Endothelial cell of umbilical vein (primary cell): ENCODE results near the gene AVL9. TPM values are rescaled to one million over a fixed set of nuclear protein-coding genes. Genes with fewer than 3 reads are reported as not detected.
"Not testable (repeated sequence)": the region's sequence is repeated elsewhere in the genome, so short reads cannot be mapped to it uniquely, and the experiment has no call there.

Experiments
- BruUV-seq: library from RNA; stranded (reverse); fragments of 400-500 nt; replicated peaks from 2 replicates; lab custom pipeline; 2021; lab: Mats Ljungman, UMichigan
- CTCF ChIA-PET: fragments of 300-600, 350-600 bp; sonication (Branson Sonifier 250); formaldehyde crosslinking; loops from one replicate; lab custom pipeline; 2021; ENCODE audit warnings: antibody characterized with exemption, inconsistent platforms; lab: Charles Lee
- POLR2A ChIA-PET: fragments of 300-600, 350-600 bp; sonication (Branson Sonifier 250); formaldehyde crosslinking; loops from one replicate; lab custom pipeline; 2021; ENCODE audit warnings: antibody characterized with exemption, inconsistent platforms; lab: Charles Lee
- DNase-seq: peaks from one replicate; pipeline ENCODE4 v3.0.0-alpha.2; 2011; ENCODE audit warnings: low read depth, low spot score
- FAIRE-seq: peaks from 2 replicates; lab custom pipeline; 2011; peaks lifted over from hg19 to GRCh38; lab: Jason Lieb, UNC
- H2AFZ ChIP-seq: 2 replicates; pipeline ENCODE4 v1.6.0; 2012; ENCODE audit warnings: low read depth, low read length, control low read depth, inconsistent platforms
- H3K27ac ChIP-seq: 2 replicates; pipeline ENCODE4 v1.5.1; 2011; ENCODE audit warnings: low read depth, mild to moderate bottlenecking, control low read depth, low read length, moderate library complexity; ENCODE audit not compliant: insufficient read depth
- H3K27me3 ChIP-seq, 2 experiments: 2 replicates each; pipeline versions ENCODE4 v1.6.0 to v1.6.1; 2011; ENCODE audit warnings: low read length in 2 of 2, mixed read lengths in 1 of 2; ENCODE audit not compliant: control insufficient read depth in 2 of 2, insufficient read depth in 2 of 2
- H3K36me3 ChIP-seq, 2 experiments: 2 replicates in 1 of 2; 3 replicates in 1 of 2; pipeline ENCODE4 v1.5.1; 2011; ENCODE audit warnings: low read length in 2 of 2, mild to moderate bottlenecking in 1 of 2, moderate library complexity in 1 of 2; ENCODE audit not compliant: control insufficient read depth in 2 of 2, insufficient read depth in 2 of 2; ENCODE audit errors: extremely low read depth in 1 of 2
- H3K4me1 ChIP-seq: 3 replicates; pipeline ENCODE4 v1.5.1; 2011; ENCODE audit warnings: mild to moderate bottlenecking, low read length; ENCODE audit not compliant: control insufficient read depth, insufficient read depth; ENCODE audit errors: extremely low read depth
- H3K4me2 ChIP-seq: 2 replicates; pipeline ENCODE4 v1.6.1; 2011; ENCODE audit warnings: low read length, control low read depth, mixed read lengths; ENCODE audit not compliant: insufficient read depth
- H3K4me3 ChIP-seq, 3 experiments: fragments of 200-600 bp in 1 of 3; sonication (generic), shearing (Covaris generic) in 1 of 3; replicated peaks in 1 of 3; 2 replicates each; pipeline ENCODE4 v1.5.1; 2011 to 2016; ENCODE audit warnings: control low read depth in 3 of 3, low read length in 3 of 3, mild to moderate bottlenecking in 2 of 3, inconsistent platforms in 1 of 3, low read depth in 1 of 3, moderate library complexity in 1 of 3; ENCODE audit not compliant: insufficient read depth in 1 of 3
- H3K79me2 ChIP-seq: 2 replicates; pipeline ENCODE4 v1.6.0; 2012; ENCODE audit warnings: low read length, inconsistent platforms; ENCODE audit not compliant: control insufficient read depth, insufficient read depth
- H3K9ac ChIP-seq: replicated peaks from 2 replicates; pipeline ENCODE3; 2011; ENCODE audit warnings: low read length, control low read depth; ENCODE audit not compliant: insufficient read depth; ENCODE audit errors: extremely low read depth
- H3K9me1 ChIP-seq: replicated peaks from 3 replicates; pipeline ENCODE4 v1.6.0; 2011; ENCODE audit warnings: mild to moderate bottlenecking, low read length; ENCODE audit not compliant: control insufficient read depth, insufficient read depth; ENCODE audit errors: extremely low read depth
- H3K9me3 ChIP-seq: replicated peaks from 2 replicates; pipeline ENCODE4 v1.5.1; 2012; ENCODE audit warnings: low read length, inconsistent platforms; ENCODE audit not compliant: control insufficient read depth, insufficient read depth
- H4K20me1 ChIP-seq: replicated peaks from 2 replicates; pipeline ENCODE3; 2011; ENCODE audit warnings: mild to moderate bottlenecking, low read length; ENCODE audit not compliant: control insufficient read depth, insufficient read depth; ENCODE audit errors: extremely low read depth
- EZH2 ChIP-seq: IDR thresholded peaks from 2 replicates; pipeline ENCODE4 v1.6.1; 2012; ENCODE audit warnings: borderline replicate concordance, low read depth, mild to moderate bottlenecking, moderate library complexity, low read length, inconsistent platforms; ENCODE audit not compliant: severe bottlenecking
- FOS ChIP-seq: IDR thresholded peaks from 2 replicates; pipeline ENCODE4 v1.6.1; 2011; ENCODE audit warnings: mild to moderate bottlenecking, low read length, moderate library complexity, borderline replicate concordance; ENCODE audit not compliant: insufficient read depth
- GATA2 ChIP-seq: IDR thresholded peaks from 2 replicates; pipeline ENCODE4 v1.7.0; 2011; ENCODE audit warnings: low read depth, mild to moderate bottlenecking, moderate library complexity, mixed read lengths, low read length; ENCODE audit not compliant: insufficient read length, insufficient read depth
- JUN ChIP-seq: IDR thresholded peaks from 2 replicates; pipeline ENCODE4 v1.6.1; 2011; ENCODE audit warnings: borderline replicate concordance, low read depth; ENCODE audit not compliant: insufficient read length, insufficient read depth
- MAX ChIP-seq: IDR thresholded peaks from 2 replicates; pipeline ENCODE4 v1.6.1; 2011; ENCODE audit not compliant: insufficient read depth, insufficient read length
- MYC ChIP-seq: IDR thresholded peaks from one replicate; pipeline ENCODE4 v1.6.1; 2011; ENCODE audit warnings: mild to moderate bottlenecking, low read depth, low read length
- POLR2A ChIP-seq: IDR thresholded peaks from 2 replicates; pipeline ENCODE4 v1.6.1; 2012; ENCODE audit warnings: low read depth, mild to moderate bottlenecking, control low read depth, low read length
- POLR2AphosphoS5 ChIP-seq: IDR thresholded peaks from 2 replicates; pipeline ENCODE4 v1.6.1; 2012; ENCODE audit warnings: low read depth, mild to moderate bottlenecking, control low read depth, low read length, moderate library complexity; ENCODE audit not compliant: insufficient read depth
- dilution Hi-C: fragments of 300-500 bp; cut with MboI; formaldehyde crosslinking; loops from one replicate; pipeline ENCODE4 v1.15.0; 2019; ENCODE audit warnings: low sequenced_read_pairs; ENCODE audit not compliant: extremely low pct_ligation_motif_present
- intact Hi-C: fragments of 100-400 bp; cut with micrococcal nuclease; formaldehyde crosslinking; loops from one replicate; pipeline ENCODE4 v1.10.0; 2022
- polyA plus RNA-seq, 4 experiments: library from polyadenylated mRNA; depleted of rRNA in 3 of 4; stranded (reverse) in 3 of 4; unstranded in 1 of 4; fragments of >200 nt; gene quantifications; 2 replicates each; pipeline versions ENCODE4 v1.2.1 to v1.2.3, GENCODE V29; 2011 to 2012; ENCODE audit warnings: missing spikeins in 1 of 4
- total RNA-seq: library from RNA; stranded (reverse); gene quantifications from 2 replicates; pipeline ENCODE4 v1.2.3, GENCODE V29; 2021
- TF ChIP-seq, protein P1 (sequence below), 2 donors: IDR thresholded peaks; 1 replicate in 1 of 2; 2 replicates in 1 of 2; pipeline ENCODE4 v1.5.1; 2011; ENCODE audit warnings: low read length in 2 of 2, mild to moderate bottlenecking in 2 of 2, moderate library complexity in 2 of 2, control low read depth in 1 of 2, inconsistent platforms in 1 of 2, low read depth in 1 of 2; ENCODE audit not compliant: insufficient read depth in 1 of 2; ENCODE audit errors: extremely low read depth in 1 of 2

The AVL9 gene
- total and polyA plus RNA-seq, 2 donors (not counting 3 experiments of a cell fraction or from before 2014, with no cell fraction given), result 12.7 to 42.5 TPM

GRCh38 chr7:32604047-32604446 lies 108.8 kb downstream of the AVL9 start:
- not testable (repeated sequence) for BruUV-seq, H3K4me3 ChIP-seq, H3K27ac ChIP-seq

GRCh38 chr7:32605032-32605431 lies 109.7 kb downstream of the AVL9 start:
- H3K4me3 ChIP-seq, result no peak overlapping the region
- no peaks in the 10 kb centered on the region for H3K36me3 ChIP-seq
- dilution Hi-C loops, result no loop called here
- CTCF ChIA-PET, result no interaction called here
- TF ChIP-seq JUN, result no peak
- TF ChIP-seq POLR2AphosphoS5, result no peak
- no peak for TF ChIP-seq EZH2
- TF ChIP-seq MAX, result no peak
- no peak for TF ChIP-seq FOS
- no peak for TF ChIP-seq POLR2A
- no peak for TF ChIP-seq GATA2
- no peak for TF ChIP-seq MYC
- TF ChIP-seq, protein P1, sequence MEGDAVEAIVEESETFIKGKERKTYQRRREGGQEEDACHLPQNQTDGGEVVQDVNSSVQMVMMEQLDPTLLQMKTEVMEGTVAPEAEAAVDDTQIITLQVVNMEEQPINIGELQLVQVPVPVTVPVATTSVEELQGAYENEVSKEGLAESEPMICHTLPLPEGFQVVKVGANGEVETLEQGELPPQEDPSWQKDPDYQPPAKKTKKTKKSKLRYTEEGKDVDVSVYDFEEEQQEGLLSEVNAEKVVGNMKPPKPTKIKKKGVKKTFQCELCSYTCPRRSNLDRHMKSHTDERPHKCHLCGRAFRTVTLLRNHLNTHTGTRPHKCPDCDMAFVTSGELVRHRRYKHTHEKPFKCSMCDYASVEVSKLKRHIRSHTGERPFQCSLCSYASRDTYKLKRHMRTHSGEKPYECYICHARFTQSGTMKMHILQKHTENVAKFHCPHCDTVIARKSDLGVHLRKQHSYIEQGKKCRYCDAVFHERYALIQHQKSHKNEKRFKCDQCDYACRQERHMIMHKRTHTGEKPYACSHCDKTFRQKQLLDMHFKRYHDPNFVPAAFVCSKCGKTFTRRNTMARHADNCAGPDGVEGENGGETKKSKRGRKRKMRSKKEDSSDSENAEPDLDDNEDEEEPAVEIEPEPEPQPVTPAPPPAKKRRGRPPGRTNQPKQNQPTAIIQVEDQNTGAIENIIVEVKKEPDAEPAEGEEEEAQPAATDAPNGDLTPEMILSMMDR (IDR thresholded peaks at IDR 0.05; ENCODE audit: extremely low read depth in 1 of 2, insufficient read depth in 1 of 2, low read depth in 1 of 2, low read length in 2 of 2), result no peak
- no peaks in the 10 kb centered on the region for H3K27me3 ChIP-seq
- H3K9me1 ChIP-seq, result no peaks in the 10 kb centered on the region
- no peaks in the 10 kb centered on the region for H3K79me2 ChIP-seq
- H3K9me3 ChIP-seq, result no peaks in the 10 kb centered on the region
- DNase-seq (no peak), FAIRE-seq (no peak)
- no peak overlapping the region for H3K27ac ChIP-seq
- H3K4me1 ChIP-seq, result no peaks in the 10 kb centered on the region
- POLR2A ChIA-PET, result no interaction called here
- no peak overlapping the region for H2AFZ ChIP-seq
- BruUV-seq, result no TSS peak
- H4K20me1 ChIP-seq, result no peaks in the 10 kb centered on the region
- H3K4me2 ChIP-seq, result no peak overlapping the region
- H3K9ac ChIP-seq, result no peak overlapping the region
- intact Hi-C loops, result no loop called here

More at GRCh38 chr7:32604047-32604446, 108.8 kb downstream of the AVL9 start:
- POLR2A ChIA-PET, H3K36me3 ChIP-seq, H3K4me2 ChIP-seq, H3K27me3 ChIP-seq, H2AFZ ChIP-seq, H3K9ac ChIP-seq, DNase-seq, FAIRE-seq, H3K79me2 ChIP-seq, dilution Hi-C loops, H4K20me1 ChIP-seq, intact Hi-C loops, H3K9me3 ChIP-seq, H3K4me1 ChIP-seq, CTCF ChIA-PET, H3K9me1 ChIP-seq: not testable (repeated sequence)
